ENCODE measurements around the gene SNRNP25.

DNA sequence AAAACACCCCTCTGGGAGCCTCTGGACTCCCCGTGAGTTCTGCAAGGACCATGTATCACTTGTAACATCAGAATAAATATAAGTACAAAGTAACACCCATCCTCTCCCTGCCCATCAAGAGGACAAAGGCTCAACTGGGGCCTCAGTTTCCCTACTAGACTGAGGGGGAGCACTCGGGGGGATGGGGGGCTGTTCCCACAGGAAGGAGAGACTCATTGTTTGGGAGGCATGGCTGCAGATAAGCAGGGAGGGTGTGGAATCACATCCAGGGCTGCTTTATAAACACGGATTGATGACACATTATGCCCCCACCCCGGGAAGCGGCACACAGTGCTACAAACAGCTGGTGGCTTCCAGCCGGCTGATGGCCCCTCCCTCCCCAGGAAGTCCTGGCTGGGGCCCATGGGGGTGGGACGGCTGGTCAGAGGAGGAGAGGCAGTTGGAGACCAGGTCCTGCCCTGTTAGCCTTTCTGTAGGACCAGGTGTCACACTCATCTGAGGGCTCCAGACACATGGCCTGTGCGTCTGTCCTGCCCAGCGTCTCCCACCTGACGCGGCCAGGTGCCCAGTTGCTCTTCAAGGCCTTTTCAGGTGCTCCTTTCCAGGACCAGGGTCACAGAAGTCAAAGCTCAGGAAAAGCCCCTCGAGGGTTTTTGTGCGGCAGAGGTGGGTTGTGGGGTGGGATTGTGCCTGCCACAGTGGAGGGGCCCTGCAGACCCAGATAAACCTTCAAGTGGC lies 23.1 kb downstream of the SNRNP25 start:
- TF ChIP-seq EZH2 (IDR thresholded peaks at IDR 0.05) (no peak), POLR2AphosphoS5 (IDR thresholded peaks at IDR 0.05; ENCODE audit: borderline replicate concordance, low read depth, low read length) (no peak)

Measured in SK-N-MC (cell line).